HEK293 (cell line): ENCODE results near the gene UNC80.

ENCODE experiments used
- CTCF ChIA-PET: fragments of 350-600 bp; formaldehyde crosslinking; extraction: SDS; loops from one replicate; lab custom pipeline; 2021; ENCODE audit warnings: antibody characterized with exemption; lab: Yijun Ruan, JAX
- POLR2A ChIA-PET: fragments of 300-600 bp; formaldehyde crosslinking; extraction: SDS; loops from one replicate; lab custom pipeline; 2020; ENCODE audit warnings: antibody characterized with exemption, inconsistent platforms; lab: Yijun Ruan, JAX
- H3K27ac ChIP-seq: fragments of 200-500 bp; sonication (Bioruptor generic); 2 replicates; pipeline ENCODE4 v1.5.1; 2014; ENCODE audit warnings: low read depth, low read length, control low read depth, inconsistent platforms; ENCODE audit errors: extremely low read depth
- H3K36me3 ChIP-seq, 2 experiments: fragments of 200-500 bp in 1 of 2; sonication (Bioruptor generic) in 1 of 2; 1 replicate in 1 of 2; 2 replicates in 1 of 2; pipeline ENCODE4 v1.5.1; 2014 to 2017; ENCODE audit warnings: inconsistent platforms in 2 of 2, low read length in 2 of 2; ENCODE audit not compliant: control insufficient read depth in 2 of 2, insufficient read depth in 1 of 2
- H3K4me1 ChIP-seq: fragments of 200-500 bp; sonication (Bioruptor generic); 2 replicates; pipeline ENCODE4 v1.5.1; 2014; ENCODE audit warnings: mild to moderate bottlenecking, low read length, inconsistent platforms; ENCODE audit not compliant: control insufficient read depth, insufficient read depth
- H3K4me3 ChIP-seq: 2 replicates; pipeline ENCODE4 v1.5.1; 2011; ENCODE audit warnings: low read depth, mild to moderate bottlenecking, control low read depth, low read length, moderate library complexity
- H3K9me3 ChIP-seq: fragments of 200-500 bp; sonication (Bioruptor generic); 2 replicates; pipeline ENCODE4 v1.5.1; 2014; ENCODE audit warnings: low read depth, low read length, inconsistent platforms; ENCODE audit not compliant: control insufficient read depth, insufficient read depth
- BCL11B ChIP-seq: fragments of 450-650 bp; formaldehyde crosslinking; IDR thresholded peaks from 2 replicates; pipeline ENCODE4 v1.5.1; 2016; ENCODE audit warnings: low read depth, missing biosample characterization, missing genetic modification characterization
- GFI1B ChIP-seq: fragments of 450-650 bp; formaldehyde crosslinking; IDR thresholded peaks from 2 replicates; pipeline ENCODE4 v1.5.1; 2016; ENCODE audit warnings: missing biosample characterization, missing genetic modification characterization
- KLF10 ChIP-seq: fragments of 450-650 bp; IDR thresholded peaks from 2 replicates; pipeline ENCODE4 v1.5.1; 2018; ENCODE audit warnings: missing biosample characterization, mild to moderate bottlenecking, missing genetic modification characterization
- KLF16 ChIP-seq: fragments of 450-650 bp; formaldehyde crosslinking; IDR thresholded peaks from 2 replicates; pipeline ENCODE4 v1.5.1; 2017; ENCODE audit warnings: missing biosample characterization, missing genetic modification characterization
- REPIN1 ChIP-seq: fragments of 450-650 bp; formaldehyde crosslinking; IDR thresholded peaks from 2 replicates; pipeline ENCODE4 v1.5.1; 2017; ENCODE audit warnings: missing biosample characterization, missing genetic modification characterization, low read depth
- TRIM28 ChIP-seq: IDR thresholded peaks from 2 replicates; pipeline ENCODE4 v1.6.1; 2011; ENCODE audit warnings: low read length, control low read depth, borderline replicate concordance
- ZNF112 ChIP-seq: fragments of 450-650 bp; formaldehyde crosslinking; IDR thresholded peaks from 2 replicates; pipeline ENCODE4 v1.5.0; 2017; ENCODE audit warnings: missing biosample characterization, missing genetic modification characterization
- ZNF133 ChIP-seq: fragments of 450-650 bp; formaldehyde crosslinking; IDR thresholded peaks from 2 replicates; pipeline ENCODE4 v1.5.1; 2016; ENCODE audit warnings: missing biosample characterization, missing genetic modification characterization
- ZNF184 ChIP-seq: fragments of 450-650 bp; IDR thresholded peaks from 2 replicates; pipeline ENCODE4 v1.5.1; 2018; ENCODE audit warnings: missing biosample characterization, mild to moderate bottlenecking, missing genetic modification characterization
- ZNF2 ChIP-seq: fragments of 450-650 bp; formaldehyde crosslinking; IDR thresholded peaks from 2 replicates; pipeline ENCODE4 v1.5.1; 2016; ENCODE audit warnings: missing biosample characterization, missing genetic modification characterization
- ZNF202 ChIP-seq: fragments of 450-650 bp; formaldehyde crosslinking; IDR thresholded peaks from 2 replicates; pipeline ENCODE4 v1.5.1; 2016; ENCODE audit warnings: missing biosample characterization, missing genetic modification characterization, borderline replicate concordance
- ZNF266 ChIP-seq: fragments of 450-650 bp; formaldehyde crosslinking; IDR thresholded peaks from 2 replicates; pipeline ENCODE4 v1.5.1; 2016; ENCODE audit warnings: missing biosample characterization, missing genetic modification characterization, low read depth
- ZNF274 ChIP-seq, 2 experiments: fragments of 200-500 bp in 1 of 2; fragments of 450-650 bp in 1 of 2; sonication (Bioruptor generic) in 1 of 2; formaldehyde crosslinking in 1 of 2; IDR thresholded peaks; 2 replicates each; pipeline versions ENCODE4 v1.5.1 to v1.6.1; 2014 to 2016; ENCODE audit warnings: borderline replicate concordance in 1 of 2, inconsistent platforms in 1 of 2, low read length in 1 of 2, missing biosample characterization in 1 of 2, missing genetic modification characterization in 1 of 2
- ZNF311 ChIP-seq: fragments of 450-650 bp; formaldehyde crosslinking; IDR thresholded peaks from 2 replicates; pipeline ENCODE4 v1.5.1; 2017; ENCODE audit warnings: missing biosample characterization, missing genetic modification characterization, borderline replicate concordance
- ZNF426 ChIP-seq: fragments of 450-650 bp; formaldehyde crosslinking; IDR thresholded peaks from 2 replicates; pipeline ENCODE4 v1.5.1; 2017; ENCODE audit warnings: missing biosample characterization, missing genetic modification characterization, mild to moderate bottlenecking, inconsistent platforms, moderate library complexity
- ZNF473 ChIP-seq: fragments of 450-650 bp; formaldehyde crosslinking; IDR thresholded peaks from 2 replicates; pipeline ENCODE4 v1.5.1; 2017; ENCODE audit warnings: missing biosample characterization, missing genetic modification characterization
- ZNF514 ChIP-seq: fragments of 450-650 bp; formaldehyde crosslinking; IDR thresholded peaks from 2 replicates; pipeline ENCODE4 v1.5.1; 2016; ENCODE audit warnings: missing biosample characterization, missing genetic modification characterization
- ZNF747 ChIP-seq: fragments of 450-650 bp; formaldehyde crosslinking; IDR thresholded peaks from 2 replicates; pipeline ENCODE4 v1.5.1; 2016; ENCODE audit warnings: missing biosample characterization, missing genetic modification characterization
- ZNF768 ChIP-seq: fragments of 450-650 bp; formaldehyde crosslinking; IDR thresholded peaks from 2 replicates; pipeline ENCODE4 v1.5.1; 2018; ENCODE audit warnings: missing biosample characterization, mild to moderate bottlenecking, missing genetic modification characterization
- ZNF843 ChIP-seq: fragments of 450-650 bp; formaldehyde crosslinking; IDR thresholded peaks from 2 replicates; pipeline ENCODE4 v1.5.1; 2016; ENCODE audit warnings: missing biosample characterization, missing genetic modification characterization
- TF ChIP-seq, protein P1 (sequence below): fragments of 450-650 bp; formaldehyde crosslinking; IDR thresholded peaks from 2 replicates; pipeline ENCODE4 v1.5.1; 2016; ENCODE audit warnings: missing biosample characterization, missing genetic modification characterization
- TF ChIP-seq, protein P2 (sequence below): fragments of 450-650 bp; formaldehyde crosslinking; IDR thresholded peaks from 2 replicates; pipeline ENCODE4 v1.5.1; 2016; ENCODE audit warnings: missing biosample characterization, missing genetic modification characterization
- TF ChIP-seq, protein P3 (sequence below): fragments of 450-650 bp; formaldehyde crosslinking; IDR thresholded peaks from 2 replicates; pipeline ENCODE4 v1.5.1; 2017; ENCODE audit warnings: missing biosample characterization, missing genetic modification characterization
- TF ChIP-seq, protein P4 (sequence below): fragments of 450-650 bp; formaldehyde crosslinking; IDR thresholded peaks from 2 replicates; pipeline ENCODE4 v1.5.1; 2016; ENCODE audit warnings: missing biosample characterization, missing genetic modification characterization
- TF ChIP-seq, protein P5 (sequence below): IDR thresholded peaks from 2 replicates; pipeline ENCODE4 v1.6.1; 2011; ENCODE audit warnings: mild to moderate bottlenecking, low read depth, low read length, borderline replicate concordance
- TF ChIP-seq, protein P6 (sequence below): fragments of 450-650 bp; formaldehyde crosslinking; IDR thresholded peaks from 2 replicates; pipeline ENCODE4 v1.5.1; 2017; ENCODE audit warnings: missing biosample characterization, missing genetic modification characterization

UNC80 gene

DNA sequence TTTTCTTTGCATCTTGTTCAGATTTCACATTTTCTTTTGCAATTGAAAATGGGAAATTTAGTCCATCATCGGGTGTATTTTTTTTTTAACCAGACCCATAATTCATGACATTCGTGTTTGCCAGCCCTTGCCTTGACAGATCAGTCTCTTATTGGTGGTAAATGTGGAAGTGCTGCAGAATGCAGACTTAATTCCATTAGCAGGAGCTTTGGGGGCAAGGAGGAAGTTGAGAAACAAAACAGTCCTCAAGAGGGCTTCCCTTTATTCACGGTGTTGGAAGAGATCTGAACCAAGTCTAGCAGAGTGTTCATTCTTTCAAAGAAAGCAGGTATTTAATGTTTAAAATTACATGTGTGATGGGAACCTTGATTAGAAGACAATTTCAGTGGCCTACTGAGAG is 214.2 kb downstream of the UNC80 start (continued):
- TF ChIP-seq, protein P1, sequence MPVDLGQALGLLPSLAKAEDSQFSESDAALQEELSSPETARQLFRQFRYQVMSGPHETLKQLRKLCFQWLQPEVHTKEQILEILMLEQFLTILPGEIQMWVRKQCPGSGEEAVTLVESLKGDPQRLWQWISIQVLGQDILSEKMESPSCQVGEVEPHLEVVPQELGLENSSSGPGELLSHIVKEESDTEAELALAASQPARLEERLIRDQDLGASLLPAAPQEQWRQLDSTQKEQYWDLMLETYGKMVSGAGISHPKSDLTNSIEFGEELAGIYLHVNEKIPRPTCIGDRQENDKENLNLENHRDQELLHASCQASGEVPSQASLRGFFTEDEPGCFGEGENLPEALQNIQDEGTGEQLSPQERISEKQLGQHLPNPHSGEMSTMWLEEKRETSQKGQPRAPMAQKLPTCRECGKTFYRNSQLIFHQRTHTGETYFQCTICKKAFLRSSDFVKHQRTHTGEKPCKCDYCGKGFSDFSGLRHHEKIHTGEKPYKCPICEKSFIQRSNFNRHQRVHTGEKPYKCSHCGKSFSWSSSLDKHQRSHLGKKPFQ (tag by site-specific recombination), result no peak
- TF ChIP-seq ZNF274 (IDR thresholded peaks at IDR 0.05; ENCODE audit: low read length) (no peak), ZNF274 (tag by site-specific recombination; IDR thresholded peaks at IDR 0.05; ENCODE audit: borderline replicate concordance) (no peak), KLF16 (tag by site-specific recombination) (no peak), ZNF514 (tag by site-specific recombination) (no peak), ZNF112 (tag by site-specific recombination) (no peak)
- TF ChIP-seq, protein P2, sequence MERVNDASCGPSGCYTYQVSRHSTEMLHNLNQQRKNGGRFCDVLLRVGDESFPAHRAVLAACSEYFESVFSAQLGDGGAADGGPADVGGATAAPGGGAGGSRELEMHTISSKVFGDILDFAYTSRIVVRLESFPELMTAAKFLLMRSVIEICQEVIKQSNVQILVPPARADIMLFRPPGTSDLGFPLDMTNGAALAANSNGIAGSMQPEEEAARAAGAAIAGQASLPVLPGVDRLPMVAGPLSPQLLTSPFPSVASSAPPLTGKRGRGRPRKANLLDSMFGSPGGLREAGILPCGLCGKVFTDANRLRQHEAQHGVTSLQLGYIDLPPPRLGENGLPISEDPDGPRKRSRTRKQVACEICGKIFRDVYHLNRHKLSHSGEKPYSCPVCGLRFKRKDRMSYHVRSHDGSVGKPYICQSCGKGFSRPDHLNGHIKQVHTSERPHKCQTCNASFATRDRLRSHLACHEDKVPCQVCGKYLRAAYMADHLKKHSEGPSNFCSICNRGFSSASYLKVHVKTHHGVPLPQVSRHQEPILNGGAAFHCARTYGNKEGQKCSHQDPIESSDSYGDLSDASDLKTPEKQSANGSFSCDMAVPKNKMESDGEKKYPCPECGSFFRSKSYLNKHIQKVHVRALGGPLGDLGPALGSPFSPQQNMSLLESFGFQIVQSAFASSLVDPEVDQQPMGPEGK (tag by site-specific recombination), result no peak
- TF ChIP-seq, protein P3, sequence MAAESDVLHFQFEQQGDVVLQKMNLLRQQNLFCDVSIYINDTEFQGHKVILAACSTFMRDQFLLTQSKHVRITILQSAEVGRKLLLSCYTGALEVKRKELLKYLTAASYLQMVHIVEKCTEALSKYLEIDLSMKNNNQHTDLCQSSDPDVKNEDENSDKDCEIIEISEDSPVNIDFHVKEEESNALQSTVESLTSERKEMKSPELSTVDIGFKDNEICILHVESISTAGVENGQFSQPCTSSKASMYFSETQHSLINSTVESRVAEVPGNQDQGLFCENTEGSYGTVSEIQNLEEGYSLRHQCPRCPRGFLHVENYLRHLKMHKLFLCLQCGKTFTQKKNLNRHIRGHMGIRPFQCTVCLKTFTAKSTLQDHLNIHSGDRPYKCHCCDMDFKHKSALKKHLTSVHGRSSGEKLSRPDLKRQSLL (tag by site-specific recombination), result no peak

DNA sequence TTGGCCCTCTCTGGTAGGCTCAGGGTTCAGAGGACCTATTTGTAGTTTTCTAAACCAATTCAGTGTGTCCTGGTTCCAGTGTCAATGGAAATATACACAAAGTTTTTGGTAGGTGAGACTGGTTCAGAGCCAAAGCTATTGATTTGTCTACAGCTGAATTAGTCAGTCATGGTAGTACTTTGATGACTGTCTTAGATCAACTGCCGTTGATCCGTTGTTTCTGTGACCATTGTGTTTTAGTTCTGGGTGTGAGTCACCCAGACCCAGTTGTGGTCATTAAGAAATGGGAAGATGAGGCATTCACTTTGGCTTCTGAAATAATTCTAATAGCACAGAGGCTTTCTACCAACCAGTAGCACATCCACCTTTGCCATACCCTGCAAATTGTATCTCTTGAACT is 214.8 kb downstream of the UNC80 start:
- no peaks in the 10 kb centered on the region for H3K4me1 ChIP-seq
- no peaks in the 10 kb centered on the region for H3K9me3 ChIP-seq
- H3K36me3 ChIP-seq, result no peaks in the 10 kb centered on the region
- no peak overlapping the region for H3K27ac ChIP-seq
- no peak overlapping the region for H3K4me3 ChIP-seq
- POLR2A ChIA-PET, result no interaction called here
- TF ChIP-seq ZNF747 (tag by site-specific recombination) (no peak), ZNF768 (no peak), TRIM28 (no peak), ZNF266 (no peak), ZNF426 (tag by site-specific recombination) (no peak), ZNF311 (tag by site-specific recombination) (no peak)
- CTCF ChIA-PET, result interaction anchor here (0.7 to 1.9 kb wide), 2 partner anchors 160 to 209 kb away, joined by 3 to 8 read pairs; no protein-coding TSS in a partner anchor

DNA sequence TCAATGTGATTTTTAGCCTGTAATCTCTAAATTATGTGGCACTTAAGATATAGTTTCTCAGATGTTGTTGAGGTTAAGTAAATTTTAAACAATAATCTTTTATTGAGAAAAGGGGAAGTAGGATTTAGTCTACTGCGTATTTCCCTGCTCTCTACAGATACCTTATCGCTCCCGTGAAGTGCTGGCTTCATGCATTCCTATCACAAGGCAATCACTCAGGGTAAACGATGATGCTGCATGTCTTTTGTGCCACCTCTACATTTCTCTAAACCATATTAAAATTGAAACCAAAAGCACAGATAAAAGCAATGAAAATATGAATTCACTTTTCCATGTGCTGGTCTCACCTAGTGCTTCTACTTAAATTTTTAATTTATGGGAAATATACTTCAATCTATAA is 216.4 kb downstream of the UNC80 start:
- ChIA-PET POLR2A (no interaction called here), CTCF (interaction anchor here (0.6 kb wide), 2 partner anchors 27 to 397 kb away, joined by 3 read pairs; no protein-coding TSS in a partner anchor)
- Histone ChIP-seq H3K4me1 (no peaks in the 10 kb centered on the region), H3K36me3 (no peaks in the 10 kb centered on the region), H3K27ac (no peak overlapping the region), H3K9me3 (no peaks in the 10 kb centered on the region), H3K4me3 (no peak overlapping the region)
- TF ChIP-seq ZNF202 (tag by site-specific recombination) (no peak), BCL11B (no peak), KLF10 (tag by site-specific recombination) (no peak), GFI1B (tag by site-specific recombination) (no peak), REPIN1 (tag by site-specific recombination) (no peak), ZNF843 (tag by site-specific recombination) (no peak), ZNF133 (tag by site-specific recombination) (no peak), ZNF473 (no peak), ZNF2 (tag by site-specific recombination) (no peak), ZNF184 (tag by site-specific recombination) (no peak)
- TF ChIP-seq, protein P4, sequence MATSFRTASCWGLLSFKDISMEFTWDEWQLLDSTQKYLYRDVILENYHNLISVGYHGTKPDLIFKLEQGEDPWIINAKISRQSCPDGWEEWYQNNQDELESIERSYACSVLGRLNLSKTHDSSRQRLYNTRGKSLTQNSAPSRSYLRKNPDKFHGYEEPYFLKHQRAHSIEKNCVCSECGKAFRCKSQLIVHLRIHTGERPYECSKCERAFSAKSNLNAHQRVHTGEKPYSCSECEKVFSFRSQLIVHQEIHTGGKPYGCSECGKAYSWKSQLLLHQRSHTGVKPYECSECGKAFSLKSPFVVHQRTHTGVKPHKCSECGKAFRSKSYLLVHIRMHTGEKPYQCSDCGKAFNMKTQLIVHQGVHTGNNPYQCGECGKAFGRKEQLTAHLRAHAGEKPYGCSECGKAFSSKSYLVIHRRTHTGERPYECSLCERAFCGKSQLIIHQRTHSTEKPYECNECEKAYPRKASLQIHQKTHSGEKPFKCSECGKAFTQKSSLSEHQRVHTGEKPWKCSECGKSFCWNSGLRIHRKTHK (tag by site-specific recombination), result no peak
- TF ChIP-seq, protein P5, sequence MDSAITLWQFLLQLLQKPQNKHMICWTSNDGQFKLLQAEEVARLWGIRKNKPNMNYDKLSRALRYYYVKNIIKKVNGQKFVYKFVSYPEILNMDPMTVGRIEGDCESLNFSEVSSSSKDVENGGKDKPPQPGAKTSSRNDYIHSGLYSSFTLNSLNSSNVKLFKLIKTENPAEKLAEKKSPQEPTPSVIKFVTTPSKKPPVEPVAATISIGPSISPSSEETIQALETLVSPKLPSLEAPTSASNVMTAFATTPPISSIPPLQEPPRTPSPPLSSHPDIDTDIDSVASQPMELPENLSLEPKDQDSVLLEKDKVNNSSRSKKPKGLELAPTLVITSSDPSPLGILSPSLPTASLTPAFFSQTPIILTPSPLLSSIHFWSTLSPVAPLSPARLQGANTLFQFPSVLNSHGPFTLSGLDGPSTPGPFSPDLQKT, result no peak
- TF ChIP-seq, protein P6, sequence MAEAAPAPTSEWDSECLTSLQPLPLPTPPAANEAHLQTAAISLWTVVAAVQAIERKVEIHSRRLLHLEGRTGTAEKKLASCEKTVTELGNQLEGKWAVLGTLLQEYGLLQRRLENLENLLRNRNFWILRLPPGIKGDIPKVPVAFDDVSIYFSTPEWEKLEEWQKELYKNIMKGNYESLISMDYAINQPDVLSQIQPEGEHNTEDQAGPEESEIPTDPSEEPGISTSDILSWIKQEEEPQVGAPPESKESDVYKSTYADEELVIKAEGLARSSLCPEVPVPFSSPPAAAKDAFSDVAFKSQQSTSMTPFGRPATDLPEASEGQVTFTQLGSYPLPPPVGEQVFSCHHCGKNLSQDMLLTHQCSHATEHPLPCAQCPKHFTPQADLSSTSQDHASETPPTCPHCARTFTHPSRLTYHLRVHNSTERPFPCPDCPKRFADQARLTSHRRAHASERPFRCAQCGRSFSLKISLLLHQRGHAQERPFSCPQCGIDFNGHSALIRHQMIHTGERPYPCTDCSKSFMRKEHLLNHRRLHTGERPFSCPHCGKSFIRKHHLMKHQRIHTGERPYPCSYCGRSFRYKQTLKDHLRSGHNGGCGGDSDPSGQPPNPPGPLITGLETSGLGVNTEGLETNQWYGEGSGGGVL, result no peak
